KMS-11 (cell line): Measurements from ENCODE around the gene PDIA4.

Experiments used
- H2AFZ ChIP-seq: fragments of 200-600 bp; sonication (generic); 2 replicates; pipeline ENCODE4 v1.6.1; 2016; ENCODE audit warnings: antibody characterized with exemption, mixed run types, low read depth
- H3K27ac ChIP-seq: fragments of 200-600 bp; sonication (generic); 2 replicates; pipeline ENCODE4 v1.6.1; 2016; ENCODE audit warnings: mild to moderate bottlenecking, mixed run types
- H3K27me3 ChIP-seq: fragments of 200-600 bp; sonication (generic); 2 replicates; pipeline ENCODE4 v1.6.1; 2017; ENCODE audit warnings: mild to moderate bottlenecking, low read depth, mixed run types, moderate library complexity; ENCODE audit not compliant: insufficient read depth
- H3K36me3 ChIP-seq: fragments of 200-600 bp; sonication (generic); 2 replicates; pipeline ENCODE4 v1.6.1; 2017; ENCODE audit warnings: mild to moderate bottlenecking, mixed run types; ENCODE audit not compliant: insufficient read depth
- H3K4me1 ChIP-seq: fragments of 200-600 bp; sonication (generic); 2 replicates; pipeline ENCODE4 v1.6.1; 2016; ENCODE audit warnings: mild to moderate bottlenecking, low read depth, mixed run types; ENCODE audit not compliant: poor library complexity, severe bottlenecking
- H3K4me2 ChIP-seq: fragments of 200-600 bp; sonication (generic); 2 replicates; pipeline ENCODE4 v1.7.0; 2016; ENCODE audit warnings: mild to moderate bottlenecking, mixed run types
- H3K4me3 ChIP-seq: fragments of 200-600 bp; sonication (generic); IDR thresholded peaks from 2 replicates; pipeline ENCODE4 v1.6.1; 2017; ENCODE audit warnings: low read depth, low read length, mixed read lengths; ENCODE audit not compliant: insufficient read depth
- H3K79me2 ChIP-seq: fragments of 200-600 bp; sonication (generic); 2 replicates; pipeline ENCODE4 v1.6.1; 2016; ENCODE audit warnings: low read depth, mixed run types; ENCODE audit not compliant: insufficient read depth
- H3K9ac ChIP-seq: fragments of 200-600 bp; sonication (generic); 2 replicates; pipeline ENCODE4 v1.6.1; 2016; ENCODE audit warnings: mild to moderate bottlenecking, mixed run types
- H4K20me1 ChIP-seq: fragments of 200-600 bp; sonication (generic); 2 replicates; pipeline ENCODE4 v1.6.1; 2016; ENCODE audit warnings: mild to moderate bottlenecking, mixed run types; ENCODE audit not compliant: insufficient read depth
- TF ChIP-seq, protein P1 (sequence below): fragments of 200-600 bp; sonication (generic); conservative IDR thresholded peaks from 2 replicates; pipeline ENCODE4 v1.6.1; 2017; ENCODE audit warnings: low read depth, mild to moderate bottlenecking, antibody characterized with exemption, low read length, moderate library complexity, mixed read lengths

PDIA4 gene

DNA sequence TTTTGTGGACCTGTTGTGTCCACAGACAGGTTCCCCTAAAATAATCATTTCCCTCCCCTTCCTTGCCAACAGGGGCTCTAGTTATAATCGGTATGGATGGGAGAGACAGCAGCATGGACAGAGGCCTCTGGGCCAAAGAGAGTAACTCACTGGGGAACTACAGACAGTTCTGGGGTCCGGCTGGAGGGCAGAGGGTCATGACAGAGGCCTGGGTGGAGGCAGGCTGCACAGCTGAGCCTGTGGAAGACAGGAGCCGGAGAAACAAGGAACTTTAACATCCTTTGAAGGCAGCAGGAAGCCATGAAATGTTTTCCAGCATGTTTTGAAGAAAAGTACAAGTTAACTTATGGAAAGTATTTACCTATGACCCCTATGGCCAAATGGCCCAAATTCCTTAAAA is 68.6 kb downstream of the PDIA4 start:
- Histone ChIP-seq H3K27ac (no peak overlapping the region), H3K36me3 (no peaks in the 10 kb centered on the region), H3K4me2 (no peak overlapping the region), H3K9ac (no peak overlapping the region), H3K79me2 (no peaks in the 10 kb centered on the region), H2AFZ (no peak overlapping the region), H4K20me1 (no peaks in the 10 kb centered on the region), H3K4me3 (no peak overlapping the region), H3K27me3 (no peaks in the 10 kb centered on the region), H3K4me1 (peaks cover 18% of the 10 kb centered on the region)
- TF ChIP-seq, protein P1, sequence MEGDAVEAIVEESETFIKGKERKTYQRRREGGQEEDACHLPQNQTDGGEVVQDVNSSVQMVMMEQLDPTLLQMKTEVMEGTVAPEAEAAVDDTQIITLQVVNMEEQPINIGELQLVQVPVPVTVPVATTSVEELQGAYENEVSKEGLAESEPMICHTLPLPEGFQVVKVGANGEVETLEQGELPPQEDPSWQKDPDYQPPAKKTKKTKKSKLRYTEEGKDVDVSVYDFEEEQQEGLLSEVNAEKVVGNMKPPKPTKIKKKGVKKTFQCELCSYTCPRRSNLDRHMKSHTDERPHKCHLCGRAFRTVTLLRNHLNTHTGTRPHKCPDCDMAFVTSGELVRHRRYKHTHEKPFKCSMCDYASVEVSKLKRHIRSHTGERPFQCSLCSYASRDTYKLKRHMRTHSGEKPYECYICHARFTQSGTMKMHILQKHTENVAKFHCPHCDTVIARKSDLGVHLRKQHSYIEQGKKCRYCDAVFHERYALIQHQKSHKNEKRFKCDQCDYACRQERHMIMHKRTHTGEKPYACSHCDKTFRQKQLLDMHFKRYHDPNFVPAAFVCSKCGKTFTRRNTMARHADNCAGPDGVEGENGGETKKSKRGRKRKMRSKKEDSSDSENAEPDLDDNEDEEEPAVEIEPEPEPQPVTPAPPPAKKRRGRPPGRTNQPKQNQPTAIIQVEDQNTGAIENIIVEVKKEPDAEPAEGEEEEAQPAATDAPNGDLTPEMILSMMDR, result no peak

DNA sequence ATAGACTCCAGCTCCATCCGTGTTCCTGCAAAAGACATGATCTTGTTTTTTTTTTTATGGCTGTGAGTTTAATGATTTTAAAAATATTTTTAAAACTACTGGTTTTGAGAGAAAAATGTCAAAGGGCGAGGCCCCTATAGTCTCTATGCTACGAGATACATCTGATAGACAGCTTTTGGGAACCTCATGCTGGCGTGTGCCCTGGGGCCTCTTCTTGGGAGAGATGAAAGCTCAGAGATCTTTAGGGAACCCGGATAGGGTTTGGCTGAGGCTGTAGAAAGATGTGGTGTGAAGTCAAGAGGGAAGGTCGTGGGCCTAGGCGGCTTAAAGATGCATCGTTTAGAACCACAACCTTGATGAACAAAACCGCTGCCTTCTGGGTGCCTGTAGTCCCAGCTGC is 70.2 kb downstream of the PDIA4 start:
- Histone ChIP-seq H3K27me3 (no peaks in the 10 kb centered on the region), H4K20me1 (no peaks in the 10 kb centered on the region), H3K36me3 (no peaks in the 10 kb centered on the region), H2AFZ (no peak overlapping the region), H3K9ac (no peak overlapping the region), H3K27ac (no peak overlapping the region), H3K79me2 (no peaks in the 10 kb centered on the region), H3K4me2 (no peak overlapping the region), H3K4me1 (peaks cover 6% of the 10 kb centered on the region), H3K4me3 (no peak overlapping the region)
- TF ChIP-seq, protein P1, result no peak

DNA sequence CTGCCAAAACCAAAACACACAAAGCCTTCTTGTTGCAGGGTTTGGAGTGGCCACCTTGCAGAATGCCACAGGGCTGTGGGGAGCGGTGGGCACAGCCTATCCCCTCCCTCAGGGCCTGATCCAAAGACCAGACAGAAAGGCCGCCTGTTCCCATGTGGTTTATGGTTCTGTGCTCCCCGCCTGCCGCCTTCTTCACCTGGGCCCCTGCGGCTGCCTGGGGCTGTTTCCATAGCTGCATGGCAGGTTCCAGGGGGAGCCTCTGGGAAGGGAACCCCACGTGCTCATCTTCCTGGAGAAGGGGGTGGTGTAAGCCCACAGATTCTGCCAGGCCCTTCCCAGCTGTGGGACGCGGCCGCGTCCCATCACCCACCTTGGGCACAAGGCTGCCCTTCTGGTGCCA is 73.5 kb downstream of the PDIA4 start:
- Histone ChIP-seq H3K79me2 (no peaks in the 10 kb centered on the region), H4K20me1 (no peaks in the 10 kb centered on the region), H3K9ac (no peak overlapping the region), H3K36me3 (no peaks in the 10 kb centered on the region), H3K27ac (no peak overlapping the region), H3K4me2 (no peak overlapping the region), H3K4me3 (no peak overlapping the region), H3K27me3 (no peaks in the 10 kb centered on the region), H2AFZ (no peak overlapping the region), H3K4me1 (no peaks in the 10 kb centered on the region)
- TF ChIP-seq, protein P1, result no peak

DNA sequence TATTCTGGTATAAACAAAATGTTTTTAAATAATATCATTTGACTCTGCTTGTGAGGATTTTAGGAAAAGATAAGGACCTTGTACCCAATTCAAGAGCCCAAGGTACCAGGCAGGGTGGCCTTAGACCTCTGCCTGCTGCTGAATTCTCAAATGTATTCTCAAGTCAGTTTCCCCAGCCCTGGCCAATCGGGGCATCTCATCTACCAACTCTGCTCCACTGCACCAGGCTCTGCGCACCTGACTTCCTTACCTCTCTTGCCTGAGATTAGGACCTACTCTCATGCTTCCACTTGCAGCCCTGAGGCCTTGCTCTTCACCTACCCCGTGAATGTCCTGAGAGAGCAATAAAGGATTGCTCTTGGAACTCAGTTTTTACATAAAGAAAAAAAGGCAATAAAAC is 74.6 kb downstream of the PDIA4 start:
- no peaks in the 10 kb centered on the region for H3K4me1 ChIP-seq
- no peaks in the 10 kb centered on the region for H4K20me1 ChIP-seq
- no peaks in the 10 kb centered on the region for H3K36me3 ChIP-seq
- no peak overlapping the region for H3K4me3 ChIP-seq
- H3K79me2 ChIP-seq, result no peaks in the 10 kb centered on the region
- TF ChIP-seq, protein P1, result no peak
- H3K27me3 ChIP-seq, result no peaks in the 10 kb centered on the region
- H3K9ac ChIP-seq, result no peak overlapping the region
- H3K4me2 ChIP-seq, result no peak overlapping the region
- H3K27ac ChIP-seq, result no peak overlapping the region
- no peak overlapping the region for H2AFZ ChIP-seq
